Ishikawa (cell line): ENCODE data around the gene ACKR3.

ENCODE experiments used
- MAX ChIP-seq: IDR thresholded peaks from 2 replicates; pipeline ENCODE4 v1.6.1; 2012
- TAF1 ChIP-seq: IDR thresholded peaks from 2 replicates; pipeline ENCODE4 v1.6.1; 2012; ENCODE audit warnings: low read depth, mild to moderate bottlenecking
- YY1 ChIP-seq: IDR thresholded peaks from 2 replicates; pipeline ENCODE4 v1.6.1; 2012; ENCODE audit warnings: low read depth
- TF ChIP-seq, protein P1 (sequence below): IDR thresholded peaks from 2 replicates; pipeline ENCODE4 v1.6.1; 2012

DNA sequence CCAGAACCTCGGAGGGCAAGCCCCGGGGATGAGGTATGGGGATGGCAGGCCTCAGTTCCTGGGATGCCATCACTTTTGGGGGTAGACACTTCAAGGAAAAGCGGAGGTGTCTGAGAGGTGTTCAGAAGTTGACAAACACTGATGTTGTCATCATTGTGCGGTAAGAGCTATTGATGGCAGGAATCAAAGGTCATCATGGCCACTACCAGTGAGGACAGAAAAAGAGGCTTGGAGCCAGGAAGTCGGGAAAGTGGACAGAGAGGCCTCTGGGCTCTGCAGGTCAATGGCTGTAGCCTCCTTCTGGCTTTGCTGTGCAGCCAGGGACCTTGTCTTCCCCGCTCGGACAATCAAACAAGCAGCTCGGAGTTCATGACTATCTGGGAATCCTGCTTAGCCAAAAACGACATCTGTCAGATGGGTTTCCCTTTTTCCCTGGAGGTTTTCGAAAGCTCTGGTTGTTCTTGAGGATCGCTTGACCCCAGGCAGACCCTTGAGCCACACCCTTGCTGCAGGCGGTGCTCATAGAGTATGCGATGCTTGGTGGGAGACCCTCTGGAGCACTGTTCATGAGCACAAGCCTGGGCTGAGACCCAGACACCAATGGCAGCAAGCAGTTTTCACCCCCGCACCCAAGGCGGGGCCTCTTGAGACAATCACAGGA, 19.4 kb downstream of the ACKR3 start:
- no peak for TF ChIP-seq YY1
- no peak for TF ChIP-seq MAX
- TF ChIP-seq, protein P1, sequence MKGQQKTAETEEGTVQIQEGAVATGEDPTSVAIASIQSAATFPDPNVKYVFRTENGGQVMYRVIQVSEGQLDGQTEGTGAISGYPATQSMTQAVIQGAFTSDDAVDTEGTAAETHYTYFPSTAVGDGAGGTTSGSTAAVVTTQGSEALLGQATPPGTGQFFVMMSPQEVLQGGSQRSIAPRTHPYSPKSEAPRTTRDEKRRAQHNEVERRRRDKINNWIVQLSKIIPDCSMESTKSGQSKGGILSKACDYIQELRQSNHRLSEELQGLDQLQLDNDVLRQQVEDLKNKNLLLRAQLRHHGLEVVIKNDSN = no peak
- no peak for TF ChIP-seq TAF1
